ENCODE measurements around the gene HOXD4.

The HOXD4 gene

GRCh38 chr2:176188774-176189680 is 37.7 kb downstream of the HOXD4 start:
- no peak for TF ChIP-seq EZH2phosphoT487 (IDR thresholded peaks at IDR 0.05; ENCODE audit: low read depth)
- TF ChIP-seq, protein P1, sequence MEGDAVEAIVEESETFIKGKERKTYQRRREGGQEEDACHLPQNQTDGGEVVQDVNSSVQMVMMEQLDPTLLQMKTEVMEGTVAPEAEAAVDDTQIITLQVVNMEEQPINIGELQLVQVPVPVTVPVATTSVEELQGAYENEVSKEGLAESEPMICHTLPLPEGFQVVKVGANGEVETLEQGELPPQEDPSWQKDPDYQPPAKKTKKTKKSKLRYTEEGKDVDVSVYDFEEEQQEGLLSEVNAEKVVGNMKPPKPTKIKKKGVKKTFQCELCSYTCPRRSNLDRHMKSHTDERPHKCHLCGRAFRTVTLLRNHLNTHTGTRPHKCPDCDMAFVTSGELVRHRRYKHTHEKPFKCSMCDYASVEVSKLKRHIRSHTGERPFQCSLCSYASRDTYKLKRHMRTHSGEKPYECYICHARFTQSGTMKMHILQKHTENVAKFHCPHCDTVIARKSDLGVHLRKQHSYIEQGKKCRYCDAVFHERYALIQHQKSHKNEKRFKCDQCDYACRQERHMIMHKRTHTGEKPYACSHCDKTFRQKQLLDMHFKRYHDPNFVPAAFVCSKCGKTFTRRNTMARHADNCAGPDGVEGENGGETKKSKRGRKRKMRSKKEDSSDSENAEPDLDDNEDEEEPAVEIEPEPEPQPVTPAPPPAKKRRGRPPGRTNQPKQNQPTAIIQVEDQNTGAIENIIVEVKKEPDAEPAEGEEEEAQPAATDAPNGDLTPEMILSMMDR (IDR thresholded peaks at IDR 0.05; ENCODE audit: low read depth, low read length): no peak
- no peak overlapping the region for H3K4me2 ChIP-seq (ENCODE audit: low read length)

DNA sequence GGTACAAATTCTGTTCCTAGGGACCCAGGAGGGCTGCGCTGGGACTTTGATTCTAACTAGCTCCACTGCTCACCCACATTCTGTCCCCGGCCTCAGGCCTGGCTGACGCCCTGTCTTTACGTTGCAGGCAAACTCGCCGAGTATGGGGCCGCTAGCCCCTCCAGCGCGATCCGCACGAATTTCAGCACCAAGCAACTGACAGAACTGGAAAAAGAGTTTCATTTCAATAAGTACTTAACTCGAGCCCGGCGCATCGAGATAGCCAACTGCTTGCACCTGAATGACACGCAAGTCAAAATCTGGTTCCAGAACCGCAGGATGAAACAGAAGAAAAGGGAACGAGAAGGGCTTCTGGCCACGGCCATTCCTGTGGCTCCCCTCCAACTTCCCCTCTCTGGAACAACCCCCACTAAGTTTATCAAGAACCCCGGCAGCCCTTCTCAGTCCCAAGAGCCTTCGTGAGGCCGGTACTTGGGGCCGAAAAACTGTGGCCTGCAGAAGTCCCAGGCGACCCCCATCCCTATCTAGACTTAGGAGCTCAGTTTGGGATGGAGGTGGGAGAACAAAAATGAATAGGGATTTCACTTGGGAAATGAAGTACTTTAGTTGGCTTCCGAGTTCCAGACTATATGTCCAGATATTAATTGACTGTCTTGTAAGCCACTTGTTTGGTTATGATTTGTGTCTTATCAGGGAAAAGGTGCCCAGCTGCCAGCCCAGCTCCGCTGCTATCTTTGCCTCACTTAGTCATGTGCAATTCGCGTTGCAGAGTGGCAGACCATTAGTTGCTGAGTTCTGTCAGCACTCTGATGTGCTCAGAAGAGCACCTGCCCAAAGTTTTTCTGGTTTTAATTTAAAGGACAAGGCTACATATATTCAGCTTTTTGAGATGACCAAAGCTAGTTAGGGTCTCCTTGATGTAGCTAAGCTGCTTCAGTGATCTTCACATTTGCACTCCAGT is 38.6 kb downstream of the HOXD4 start:
- peaks cover 26% of the 10 kb centered on the region for H3K27me3 ChIP-seq (ENCODE audit: low read depth, low read length)

More at GRCh38 chr2:176188774-176189680, 37.7 kb downstream of the HOXD4 start:
- Histone ChIP-seq H4K20me1 (ENCODE audit: insufficient read depth, low read length) (no peaks in the 10 kb centered on the region), H3K4me3 (ENCODE audit: low read length) (no peak overlapping the region), H3K9ac (ENCODE audit: low read length) (no peak overlapping the region), H3K36me3 (replicated peaks; ENCODE audit: low read depth, low read length) (no peaks in the 10 kb centered on the region), H3K9me3 (ENCODE audit: insufficient read depth, low read length) (no peaks in the 10 kb centered on the region), H3K4me1 (ENCODE audit: low read length) (no peaks in the 10 kb centered on the region), H3K27me3 (ENCODE audit: low read depth, low read length) (peaks cover 26% of the 10 kb centered on the region), H3K79me2 (ENCODE audit: low read length) (no peaks in the 10 kb centered on the region), H3K27ac (ENCODE audit: low read length) (no peak overlapping the region), H2AFZ (ENCODE audit: low read depth, low read length) (no peak overlapping the region)

GRCh38 chr2:176192351-176192750 is 41.0 kb downstream of the HOXD4 start:
- no peak overlapping the region for H3K4me2 ChIP-seq (ENCODE audit: low read length)
- H3K4me3 ChIP-seq (ENCODE audit: low read length): no peak overlapping the region
- no peaks in the 10 kb centered on the region for H3K4me1 ChIP-seq (ENCODE audit: low read length)
- H4K20me1 ChIP-seq (ENCODE audit: insufficient read depth, low read length): no peaks in the 10 kb centered on the region
- TF ChIP-seq, protein P1 (IDR thresholded peaks at IDR 0.05; ENCODE audit: low read depth, low read length): no peak
- no peak for TF ChIP-seq EZH2phosphoT487 (IDR thresholded peaks at IDR 0.05; ENCODE audit: low read depth)
- no peak overlapping the region for H3K27ac ChIP-seq (ENCODE audit: low read length)
- H3K79me2 ChIP-seq (ENCODE audit: low read length): no peaks in the 10 kb centered on the region
- H3K9ac ChIP-seq (ENCODE audit: low read length): no peak overlapping the region
- H3K27me3 ChIP-seq (ENCODE audit: low read depth, low read length): peaks cover 26% of the 10 kb centered on the region
- H3K36me3 ChIP-seq (replicated peaks; ENCODE audit: low read depth, low read length): no peaks in the 10 kb centered on the region
- no peak overlapping the region for H2AFZ ChIP-seq (ENCODE audit: low read depth, low read length)
- no peaks in the 10 kb centered on the region for H3K9me3 ChIP-seq (ENCODE audit: insufficient read depth, low read length)

More for the DNA sequence above, 38.6 kb downstream of the HOXD4 start:
- no peak overlapping the region for H3K27ac ChIP-seq (ENCODE audit: low read length)
- no peaks in the 10 kb centered on the region for H3K79me2 ChIP-seq (ENCODE audit: low read length)
- H2AFZ ChIP-seq (ENCODE audit: low read depth, low read length): no peak overlapping the region
- no peaks in the 10 kb centered on the region for H3K9me3 ChIP-seq (ENCODE audit: insufficient read depth, low read length)
- TF ChIP-seq, protein P1 (IDR thresholded peaks at IDR 0.05; ENCODE audit: low read depth, low read length): no peak
- no peak for TF ChIP-seq EZH2phosphoT487 (IDR thresholded peaks at IDR 0.05; ENCODE audit: low read depth)
- H3K4me1 ChIP-seq (ENCODE audit: low read length): no peaks in the 10 kb centered on the region
- no peak overlapping the region for H3K4me3 ChIP-seq (ENCODE audit: low read length)
- no peaks in the 10 kb centered on the region for H4K20me1 ChIP-seq (ENCODE audit: insufficient read depth, low read length)
- H3K4me2 ChIP-seq (ENCODE audit: low read length): no peak overlapping the region
- no peak overlapping the region for H3K9ac ChIP-seq (ENCODE audit: low read length)
- no peaks in the 10 kb centered on the region for H3K36me3 ChIP-seq (replicated peaks; ENCODE audit: low read depth, low read length)

DNA sequence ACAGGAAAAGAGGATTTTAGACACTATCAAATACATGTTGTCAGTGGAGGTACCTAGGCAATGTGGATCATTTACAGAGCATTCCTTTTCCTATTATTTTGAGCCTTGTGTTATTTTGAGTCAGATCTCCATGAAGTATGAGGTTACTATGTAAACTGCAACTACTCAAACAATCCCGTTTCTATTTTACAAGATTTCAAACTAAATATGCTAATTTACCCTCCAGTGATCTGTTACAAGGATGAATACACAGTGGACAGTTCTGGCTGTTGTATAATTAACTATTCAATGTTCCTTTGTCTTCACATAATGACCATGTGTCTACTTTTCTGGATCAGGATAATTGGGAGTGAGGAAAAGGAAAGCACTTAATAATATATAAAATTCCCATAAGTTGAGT is 41.7 kb downstream of the HOXD4 start:
- Histone ChIP-seq H4K20me1 (ENCODE audit: insufficient read depth, low read length) (no peaks in the 10 kb centered on the region), H3K27me3 (ENCODE audit: low read depth, low read length) (peaks cover 26% of the 10 kb centered on the region), H3K4me1 (ENCODE audit: low read length) (no peaks in the 10 kb centered on the region), H3K4me2 (ENCODE audit: low read length) (no peak overlapping the region), H3K9ac (ENCODE audit: low read length) (no peak overlapping the region), H3K36me3 (replicated peaks; ENCODE audit: low read depth, low read length) (no peaks in the 10 kb centered on the region), H3K9me3 (ENCODE audit: insufficient read depth, low read length) (no peaks in the 10 kb centered on the region), H3K4me3 (ENCODE audit: low read length) (no peak overlapping the region), H3K79me2 (ENCODE audit: low read length) (no peaks in the 10 kb centered on the region), H3K27ac (ENCODE audit: low read length) (no peak overlapping the region), H2AFZ (ENCODE audit: low read depth, low read length) (no peak overlapping the region)
- no peak for TF ChIP-seq EZH2phosphoT487 (IDR thresholded peaks at IDR 0.05; ENCODE audit: low read depth)
- TF ChIP-seq, protein P1 (IDR thresholded peaks at IDR 0.05; ENCODE audit: low read depth, low read length): no peak

Measured in OCI-LY3 (cell line).